GM18508 (cell line): Measurements from ENCODE around the gene LDLRAP1.
"Not testable (repeated sequence)": the region's sequence is repeated elsewhere in the genome, so short reads cannot be mapped to it uniquely, and the experiment has no call there.

Experiments used
- ATAC-seq: cut with Tn5 transposase; IDR thresholded peaks from one replicate; pipeline ENCODE4 v1.9.1; 2021; ENCODE audit warnings: moderate number of reproducible peaks; ENCODE audit not compliant: insufficient read depth, unreplicated experiment

LDLRAP1 gene

DNA sequence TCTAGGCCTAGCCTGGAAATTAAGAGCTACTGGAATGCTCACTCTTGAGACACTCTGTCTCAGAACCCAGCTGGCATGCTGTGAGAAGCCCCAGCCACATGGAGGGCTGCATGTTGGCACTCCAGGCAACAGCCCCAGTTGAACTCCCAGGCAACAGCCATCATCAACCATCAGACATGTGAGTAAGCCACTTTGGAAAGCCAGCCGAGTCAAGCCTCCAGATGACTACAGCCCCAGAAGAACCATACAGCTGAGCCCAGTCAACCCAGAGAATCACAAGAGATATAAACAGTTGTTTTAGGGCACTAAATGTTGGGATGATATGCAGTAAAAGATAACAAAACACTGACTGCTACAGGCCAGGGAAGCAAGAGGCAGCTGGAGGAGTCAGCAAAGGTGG, 55.5 kb downstream of the LDLRAP1 start:
- no peak for ATAC-seq

- no peak for ATAC-seq
These were observed 56.7 kb downstream of the LDLRAP1 start for GRCh38 chr1:25599969-25600610.

DNA sequence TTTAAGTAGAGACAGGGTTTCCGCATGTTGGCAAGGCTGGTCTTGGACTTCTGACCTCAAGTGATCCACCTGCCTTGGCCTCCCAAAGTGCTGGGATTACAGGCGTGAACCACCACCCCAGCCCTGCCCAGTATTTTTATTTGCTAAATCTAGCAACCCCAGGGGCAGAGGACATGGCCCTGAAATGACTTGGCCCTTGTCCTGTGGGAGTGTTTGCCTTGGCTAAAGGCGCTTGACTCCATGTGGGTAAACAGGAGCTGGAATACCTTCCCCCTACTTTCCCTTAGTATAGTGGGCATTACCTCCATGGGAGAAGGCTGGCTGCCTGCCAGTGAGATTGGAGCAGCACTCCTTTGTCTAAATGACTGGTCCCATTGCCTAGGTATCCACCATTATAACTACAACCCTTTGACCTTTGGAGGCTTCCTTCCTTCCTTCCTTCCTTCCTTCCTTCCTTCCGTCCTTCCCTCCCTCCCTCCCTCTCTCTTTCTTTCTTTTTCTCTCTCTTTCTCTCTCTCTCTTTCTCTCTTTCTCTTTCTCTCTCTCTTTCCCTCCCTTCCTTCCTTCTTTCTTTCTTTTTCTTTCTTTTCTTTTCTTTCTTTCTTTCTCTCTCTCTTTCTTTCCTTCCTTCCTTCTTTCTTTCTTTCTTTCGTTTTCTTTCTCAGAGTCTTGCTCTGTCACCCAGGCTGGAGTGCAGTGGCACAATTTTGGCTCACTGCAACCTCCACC, 57.7 kb downstream of the LDLRAP1 start:
- not testable (repeated sequence) for ATAC-seq

DNA sequence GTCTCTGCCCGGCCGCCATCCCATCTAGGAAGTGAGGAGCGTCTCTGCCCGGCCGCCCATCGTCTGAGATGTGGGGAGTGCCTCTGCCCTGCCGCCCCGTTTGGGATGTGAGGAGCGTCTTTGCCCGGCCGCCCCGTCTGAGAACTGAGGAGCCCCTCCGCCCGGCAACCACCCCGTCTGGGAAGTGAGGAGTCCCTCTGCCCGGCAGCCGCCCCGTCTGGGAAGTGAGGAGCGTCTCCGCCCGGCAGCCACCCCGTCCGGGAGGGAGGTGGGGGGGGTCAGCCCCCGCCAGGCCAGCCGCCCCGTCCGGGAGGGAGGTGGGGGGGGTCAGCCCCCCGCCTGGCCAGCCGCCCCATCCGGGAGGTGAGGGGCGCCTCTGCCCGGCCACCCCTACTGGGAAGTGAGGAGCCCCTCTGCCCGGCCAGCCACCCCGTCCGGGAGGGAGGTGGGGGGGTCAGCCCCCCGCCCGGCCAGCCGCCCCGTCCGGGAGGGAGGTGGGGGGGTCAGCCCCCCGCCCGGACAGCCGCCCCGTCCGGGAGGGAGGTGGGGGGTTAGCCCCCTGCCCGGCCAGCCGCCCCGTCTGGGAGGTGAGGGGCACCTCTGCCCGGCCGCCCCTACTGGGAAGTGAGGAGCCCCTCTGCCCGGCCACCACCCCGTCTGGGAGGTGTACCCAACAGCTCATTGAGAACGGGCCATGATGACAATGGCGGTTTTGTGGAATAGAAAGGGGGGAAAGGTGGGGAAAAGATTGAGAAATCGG, 60.6 kb downstream of the LDLRAP1 start:
- not testable (repeated sequence) for ATAC-seq

GRCh38 chr1:25607123-25607522, 63.7 kb downstream of the LDLRAP1 start:
- no peak for ATAC-seq

GRCh38 chr1:25608488-25609178, 65.2 kb downstream of the LDLRAP1 start:
- ATAC-seq, result no peak

DNA sequence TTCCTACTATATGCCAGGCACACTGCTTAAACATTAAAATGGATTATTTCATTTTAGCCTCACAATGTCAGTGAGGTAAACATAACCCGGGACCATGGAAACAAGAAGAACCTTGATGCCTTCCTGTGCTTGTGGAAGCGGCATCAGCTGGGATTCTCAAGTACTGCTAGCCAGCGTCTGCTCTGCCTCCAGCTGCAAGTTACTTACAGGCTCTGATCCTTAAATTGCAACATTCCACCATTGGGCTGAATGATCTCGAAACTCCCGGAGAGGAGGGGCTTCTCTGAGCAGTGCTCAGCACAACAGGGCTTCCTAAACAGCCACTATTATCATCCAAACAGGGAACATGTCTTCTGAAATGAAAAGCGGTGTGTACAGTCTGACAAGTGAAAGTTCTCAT, 66.5 kb downstream of the LDLRAP1 start:
- no peak for ATAC-seq

DNA sequence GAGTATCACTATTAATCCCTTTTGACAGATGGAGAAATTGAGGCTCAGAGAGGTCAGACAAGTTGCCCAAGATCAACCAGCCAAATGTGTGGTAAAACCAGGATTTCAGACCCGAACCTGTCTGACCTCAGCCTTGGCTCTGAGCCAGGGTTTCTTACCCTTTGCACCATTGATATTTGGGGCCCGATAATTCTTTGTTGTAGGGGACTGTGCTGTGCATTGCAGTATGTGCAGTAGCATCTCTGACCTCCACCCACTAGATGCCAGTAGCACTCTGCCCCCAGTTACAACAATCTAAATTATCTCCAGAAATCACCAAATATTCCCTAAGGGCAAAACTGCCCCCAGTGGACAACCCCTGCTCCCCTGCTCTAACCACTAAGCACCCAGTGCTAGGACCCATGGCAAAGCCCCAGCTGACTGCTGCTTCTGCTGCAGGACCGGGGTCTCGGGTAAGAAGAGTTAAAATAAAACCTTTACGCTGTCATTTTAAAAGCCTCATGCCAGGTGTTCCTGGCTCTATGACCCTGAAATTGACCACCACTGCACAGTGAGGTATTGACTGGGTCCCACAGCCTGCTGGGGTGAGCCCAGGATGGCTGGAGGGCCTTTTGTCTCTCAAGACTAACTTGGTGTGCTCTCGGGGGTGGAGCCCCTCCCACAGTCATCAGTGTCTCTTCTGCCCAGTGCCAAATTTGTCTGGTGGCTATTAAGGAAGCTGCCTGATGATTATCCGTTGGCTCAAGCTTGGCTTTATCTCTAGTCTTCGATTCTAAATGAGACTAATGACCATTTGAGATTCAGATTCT, 67.6 kb downstream of the LDLRAP1 start:
- ATAC-seq, result no peak

GRCh38 chr1:25611843-25612242, 68.4 kb downstream of the LDLRAP1 start:
- no peak for ATAC-seq

GRCh38 chr1:25612421-25612820, 69.0 kb downstream of the LDLRAP1 start:
- no peak for ATAC-seq

- no peak for ATAC-seq
These were observed 69.7 kb downstream of the LDLRAP1 start for GRCh38 chr1:25613091-25613490.

DNA sequence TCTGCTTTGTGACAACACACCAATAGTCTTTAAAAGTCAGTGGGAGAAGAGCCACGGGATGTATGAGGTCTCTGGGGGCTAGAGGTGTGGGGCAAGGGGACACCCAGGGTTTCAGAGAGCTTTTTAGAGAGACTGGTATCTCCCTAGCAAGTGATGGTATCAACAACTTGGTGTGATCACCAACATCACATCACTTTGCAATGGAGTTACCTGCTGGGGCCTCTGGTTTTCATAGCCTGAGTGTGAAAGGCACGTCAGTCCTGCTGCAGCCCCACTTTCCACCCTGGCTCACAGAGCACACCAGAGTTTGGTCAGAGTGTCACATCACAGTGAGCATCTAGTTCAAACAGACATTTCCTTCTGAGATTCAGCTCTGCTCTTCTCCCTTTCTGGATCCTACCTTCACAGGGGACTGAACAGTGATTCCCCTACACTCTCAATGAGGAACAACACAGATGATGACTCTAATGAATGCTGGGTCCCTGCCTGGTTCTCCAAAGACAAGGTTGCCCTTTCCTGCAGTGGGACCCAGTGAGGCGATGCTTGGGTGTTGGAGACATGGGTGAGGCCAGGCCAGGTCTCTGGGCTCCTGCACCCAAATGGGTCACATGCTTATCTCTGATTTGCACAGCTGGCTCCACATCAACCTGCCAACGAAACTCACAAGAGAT, 71.2 kb downstream of the LDLRAP1 start:
- no peak for ATAC-seq

DNA sequence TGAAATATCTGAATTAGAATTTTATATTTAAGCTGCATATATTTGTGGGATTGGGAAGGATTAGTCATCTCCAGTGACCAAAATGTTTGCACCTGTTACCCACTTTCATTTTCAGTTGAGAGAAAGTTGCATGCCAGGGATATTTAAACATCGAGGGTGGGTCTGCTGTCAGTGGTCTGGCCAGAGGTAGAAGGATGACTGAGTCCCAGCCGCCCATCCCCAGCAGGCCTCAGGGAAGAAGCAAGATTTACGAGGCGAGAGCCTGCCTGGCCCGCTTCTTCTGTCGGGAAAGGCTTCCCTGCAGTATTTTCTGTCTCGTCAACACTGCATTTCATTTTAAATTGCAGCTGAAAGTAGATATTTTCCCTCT, 71.8 kb downstream of the LDLRAP1 start:
- no peak for ATAC-seq

DNA sequence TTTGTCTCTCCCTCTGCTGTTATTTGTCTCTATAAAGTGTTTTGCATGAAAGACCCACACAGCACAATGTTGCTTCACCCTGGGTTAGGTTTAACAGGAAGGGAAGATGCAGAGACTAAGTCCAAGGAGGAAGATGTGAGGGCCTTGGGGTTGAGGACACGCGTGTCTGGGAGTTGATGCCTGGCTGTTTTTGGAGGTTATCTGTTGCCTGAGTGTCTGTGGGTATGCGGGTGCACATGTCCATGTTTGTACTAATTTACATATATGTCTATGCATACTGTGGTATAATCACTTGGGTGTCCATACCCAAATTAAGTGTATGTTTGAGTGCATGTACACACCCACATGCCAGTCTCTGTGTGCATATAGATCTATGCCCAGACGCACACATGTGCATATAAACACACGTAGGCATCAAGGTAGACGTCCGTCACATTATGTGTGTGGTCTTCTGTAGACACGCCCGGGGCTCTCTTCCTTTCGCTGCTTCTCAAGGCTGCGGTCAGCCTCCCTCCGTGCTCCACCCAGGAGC, 72.2 kb downstream of the LDLRAP1 start:
- no peak for ATAC-seq

DNA sequence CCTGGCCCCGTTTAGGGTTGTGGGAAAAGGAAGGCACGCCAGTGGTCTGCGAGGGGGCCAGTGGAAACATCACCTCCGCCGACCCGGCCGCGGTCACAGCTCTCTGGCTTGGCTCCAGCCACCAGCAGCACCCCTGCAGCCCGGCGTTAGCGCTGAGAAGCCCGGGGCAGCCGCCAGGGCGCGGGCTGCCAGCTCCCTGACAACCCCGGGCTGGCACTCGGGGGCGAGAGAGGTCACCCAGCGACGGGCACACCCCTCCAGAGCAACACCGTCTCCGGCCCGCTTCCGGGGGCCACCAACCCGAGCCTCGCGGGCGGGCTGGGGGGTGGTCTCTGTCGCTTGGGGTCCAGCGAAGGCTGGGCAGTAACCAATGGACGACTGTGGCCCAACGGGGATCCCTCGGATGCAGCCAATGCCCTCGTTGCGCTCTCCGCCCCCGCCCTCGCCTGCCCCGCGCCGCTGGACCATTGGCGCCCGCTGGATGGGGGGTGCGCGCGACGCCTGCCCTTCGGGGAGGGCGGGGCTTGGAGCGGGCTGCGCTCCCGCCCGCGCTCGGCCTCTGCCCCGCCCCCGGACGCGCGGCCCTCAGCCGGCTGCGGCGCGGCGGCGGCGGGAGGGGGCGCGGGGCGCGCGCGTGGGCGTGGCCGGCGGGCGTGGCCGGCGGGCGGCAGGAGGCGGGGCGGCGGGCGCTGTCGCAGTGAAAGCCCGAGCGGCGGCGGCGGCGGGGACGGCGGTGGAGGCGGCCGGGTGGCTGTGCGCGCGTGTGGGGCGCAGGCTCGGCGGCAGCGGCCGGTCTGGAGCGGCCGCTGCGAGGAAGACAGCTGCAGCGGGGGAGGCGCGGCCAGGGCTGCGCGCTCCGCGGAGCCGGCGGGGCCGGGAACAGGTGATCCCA, 72.9 kb downstream of the LDLRAP1 start, which contains the start of gene MAN1C1:
TSS of gene MAN1C1 (plus strand) at position 697 of the 892 bp plus-strand sequence. CDS start 1,007 bp downstream, outside the sequence.
- ATAC-seq, result no peak

DNA sequence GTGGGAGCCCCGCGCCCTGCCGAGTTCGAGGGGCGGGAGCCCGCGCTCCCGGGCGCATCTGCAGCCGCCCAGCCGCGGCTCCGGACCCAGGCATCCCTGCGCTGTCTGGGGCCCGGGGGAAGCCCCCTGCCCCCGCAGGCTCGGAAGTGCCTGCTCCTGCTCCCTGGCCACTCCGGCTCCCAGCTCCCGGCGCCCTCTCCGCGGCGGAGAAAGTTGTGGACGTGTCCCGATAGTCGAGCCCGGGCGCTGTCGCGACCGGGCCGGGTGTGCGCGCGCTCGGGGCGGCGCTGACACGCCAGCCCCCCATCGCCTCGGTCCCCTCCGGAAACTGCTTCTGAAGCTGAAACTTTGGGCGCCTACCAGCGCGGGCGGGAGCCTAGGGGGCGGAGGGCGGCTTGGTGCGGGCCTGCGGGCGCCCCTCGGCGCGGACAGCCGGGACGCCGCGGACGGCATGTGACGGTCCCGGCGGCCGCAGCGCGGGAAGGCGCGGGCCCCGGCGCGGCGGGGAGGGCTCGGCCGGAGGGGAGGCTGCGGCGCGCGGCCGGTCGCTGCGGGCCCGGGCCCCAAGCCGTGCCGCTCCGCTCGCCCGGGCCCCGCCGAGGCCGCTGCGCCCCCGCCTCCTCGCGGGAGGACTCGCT, 73.7 kb downstream of the LDLRAP1 start:
- ATAC-seq, result no peak

DNA sequence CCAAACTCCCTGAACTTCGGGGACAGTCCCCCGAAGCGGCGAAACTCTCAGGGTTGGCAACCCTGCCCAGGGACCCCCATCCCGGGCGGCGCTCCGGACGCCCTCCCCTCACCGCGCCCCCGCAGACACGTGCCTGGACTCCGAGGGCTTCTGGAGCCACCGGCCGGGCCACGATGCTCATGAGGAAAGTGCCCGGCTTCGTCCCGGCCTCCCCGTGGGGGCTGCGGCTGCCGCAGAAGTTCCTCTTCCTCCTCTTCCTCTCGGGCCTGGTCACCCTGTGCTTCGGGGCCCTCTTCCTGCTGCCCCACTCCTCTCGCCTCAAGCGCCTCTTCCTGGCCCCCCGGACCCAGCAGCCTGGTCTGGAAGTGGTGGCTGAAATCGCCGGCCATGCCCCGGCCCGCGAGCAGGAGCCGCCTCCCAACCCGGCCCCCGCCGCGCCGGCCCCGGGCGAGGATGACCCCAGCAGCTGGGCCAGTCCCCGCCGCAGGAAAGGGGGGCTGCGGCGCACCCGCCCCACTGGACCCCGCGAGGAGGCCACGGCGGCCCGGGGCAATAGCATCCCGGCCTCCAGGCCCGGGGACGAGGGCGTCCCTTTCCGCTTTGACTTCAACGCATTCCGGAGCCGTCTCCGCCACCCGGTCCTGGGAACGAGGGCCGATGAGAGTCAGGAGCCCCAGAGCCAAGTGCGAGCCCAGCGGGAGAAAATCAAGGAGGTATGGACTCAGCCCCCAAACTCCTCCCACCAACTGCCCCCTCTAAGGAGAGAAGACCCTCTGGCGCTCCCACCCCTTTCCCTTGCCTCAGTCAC, 74.4 kb downstream of the LDLRAP1 start:
- ATAC-seq, result no peak
